IPS-15b (cell line): Measurements from ENCODE around the gene POU2AF1.
"Not testable (repeated sequence)": the region's sequence is repeated elsewhere in the genome, so short reads cannot be mapped to it uniquely, and the experiment has no call there.

Experiments
- H3K27me3 ChIP-seq: one replicate; pipeline ENCODE4 v1.6.1; 2013; ENCODE audit warnings: low read length; ENCODE audit not compliant: control insufficient read depth, insufficient read depth
- H3K36me3 ChIP-seq: one replicate; pipeline ENCODE4 v1.6.1; 2013; ENCODE audit warnings: low read length; ENCODE audit not compliant: control insufficient read depth, insufficient read depth
- H3K4me1 ChIP-seq: one replicate; pipeline ENCODE4 v1.6.1; 2013; ENCODE audit warnings: mild to moderate bottlenecking, low read length; ENCODE audit not compliant: control insufficient read depth, insufficient read depth
- H3K4me3 ChIP-seq: one replicate; pipeline ENCODE4 v1.5.1; 2013; ENCODE audit warnings: low read depth, low read length
- H3K9ac ChIP-seq: one replicate; pipeline ENCODE4 v1.6.1; 2013; ENCODE audit warnings: low read depth, mild to moderate bottlenecking, low read length
- H3K9me3 ChIP-seq: one replicate; pipeline ENCODE4 v1.6.1; 2013; ENCODE audit warnings: mild to moderate bottlenecking, low read length; ENCODE audit not compliant: control insufficient read depth, insufficient read depth

Gene POU2AF1

GRCh38 chr11:111329306-111330204 is 49.5 kb downstream of the POU2AF1 start:
- Histone ChIP-seq H3K36me3 (no peaks in the 10 kb centered on the region), H3K4me1 (no peaks in the 10 kb centered on the region), H3K4me3 (no peak overlapping the region), H3K27me3 (no peaks in the 10 kb centered on the region), H3K9ac (no peak overlapping the region), H3K9me3 (no peaks in the 10 kb centered on the region)

- Histone ChIP-seq H3K9me3 (no peaks in the 10 kb centered on the region), H3K4me1 (no peaks in the 10 kb centered on the region), H3K36me3 (no peaks in the 10 kb centered on the region), H3K27me3 (no peaks in the 10 kb centered on the region), H3K9ac (no peak overlapping the region), H3K4me3 (no peak overlapping the region)
These were observed 51.0 kb downstream of the POU2AF1 start for GRCh38 chr11:111327908-111328624.

- no peaks in the 10 kb centered on the region for H3K36me3 ChIP-seq
- no peaks in the 10 kb centered on the region for H3K27me3 ChIP-seq
- H3K4me3 ChIP-seq, result no peak overlapping the region
- H3K9me3 ChIP-seq, result no peaks in the 10 kb centered on the region
- no peak overlapping the region for H3K9ac ChIP-seq
- no peaks in the 10 kb centered on the region for H3K4me1 ChIP-seq
These were observed 52.3 kb downstream of the POU2AF1 start for GRCh38 chr11:111326824-111327223.

GRCh38 chr11:111325259-111325658 is 53.8 kb downstream of the POU2AF1 start:
- H3K9ac ChIP-seq, result no peak overlapping the region
- no peaks in the 10 kb centered on the region for H3K27me3 ChIP-seq
- H3K4me1 ChIP-seq, result no peaks in the 10 kb centered on the region
- no peaks in the 10 kb centered on the region for H3K36me3 ChIP-seq
- no peak overlapping the region for H3K4me3 ChIP-seq
- H3K9me3 ChIP-seq, result no peaks in the 10 kb centered on the region

- no peak overlapping the region for H3K9ac ChIP-seq
- H3K36me3 ChIP-seq, result no peaks in the 10 kb centered on the region
- H3K27me3 ChIP-seq, result no peaks in the 10 kb centered on the region
- no peaks in the 10 kb centered on the region for H3K4me1 ChIP-seq
- no peak overlapping the region for H3K4me3 ChIP-seq
- no peaks in the 10 kb centered on the region for H3K9me3 ChIP-seq
These were observed 54.8 kb downstream of the POU2AF1 start for GRCh38 chr11:111324277-111324720.

- H3K4me1 ChIP-seq, result no peaks in the 10 kb centered on the region
- H3K9ac ChIP-seq, result no peak overlapping the region
- no peaks in the 10 kb centered on the region for H3K9me3 ChIP-seq
- H3K4me3 ChIP-seq, result no peak overlapping the region
- H3K27me3 ChIP-seq, result no peaks in the 10 kb centered on the region
- no peaks in the 10 kb centered on the region for H3K36me3 ChIP-seq
These were observed 56.5 kb downstream of the POU2AF1 start for GRCh38 chr11:111322534-111322933.

GRCh38 chr11:111320728-111321568 is 58.1 kb downstream of the POU2AF1 start:
- Histone ChIP-seq H3K9ac (no peak overlapping the region), H3K27me3 (no peaks in the 10 kb centered on the region), H3K4me1 (no peaks in the 10 kb centered on the region), H3K36me3 (no peaks in the 10 kb centered on the region), H3K4me3 (no peak overlapping the region), H3K9me3 (no peaks in the 10 kb centered on the region)

- not testable (repeated sequence) for H3K4me3 ChIP-seq, H3K4me1 ChIP-seq, H3K27me3 ChIP-seq, H3K9ac ChIP-seq, H3K9me3 ChIP-seq, H3K36me3 ChIP-seq
These were observed 58.9 kb downstream of the POU2AF1 start for GRCh38 chr11:111320199-111320598.

- Histone ChIP-seq H3K9me3 (no peaks in the 10 kb centered on the region), H3K4me3 (no peak overlapping the region), H3K36me3 (no peaks in the 10 kb centered on the region), H3K4me1 (no peaks in the 10 kb centered on the region), H3K9ac (no peak overlapping the region), H3K27me3 (no peaks in the 10 kb centered on the region)
These were observed 59.8 kb downstream of the POU2AF1 start for GRCh38 chr11:111319296-111319695.

- no peaks in the 10 kb centered on the region for H3K4me1 ChIP-seq
- no peak overlapping the region for H3K9ac ChIP-seq
- no peak overlapping the region for H3K4me3 ChIP-seq
- H3K27me3 ChIP-seq, result no peaks in the 10 kb centered on the region
- H3K9me3 ChIP-seq, result no peaks in the 10 kb centered on the region
- H3K36me3 ChIP-seq, result no peaks in the 10 kb centered on the region
These were observed 67.0 kb downstream of the POU2AF1 start for GRCh38 chr11:111312076-111312475.

GRCh38 chr11:111310723-111311122 is 68.4 kb downstream of the POU2AF1 start:
- H3K36me3 ChIP-seq, result no peaks in the 10 kb centered on the region
- no peaks in the 10 kb centered on the region for H3K4me1 ChIP-seq
- no peaks in the 10 kb centered on the region for H3K9me3 ChIP-seq
- no peak overlapping the region for H3K9ac ChIP-seq
- H3K27me3 ChIP-seq, result no peaks in the 10 kb centered on the region
- no peak overlapping the region for H3K4me3 ChIP-seq
